SK-N-MC (cell line): ENCODE data around the gene SPTLC3.

Source experiments
- EZH2 ChIP-seq: fragments of 200-600 bp; sonication (generic); IDR thresholded peaks from one replicate; pipeline ENCODE4 v1.6.1; 2017; ENCODE audit warnings: antibody characterized with exemption
- FOXP2 ChIP-seq: optimal IDR thresholded peaks from 2 replicates; pipeline ENCODE3; 2011; ENCODE audit warnings: mild to moderate bottlenecking, moderate library complexity; ENCODE audit not compliant: insufficient read depth; ENCODE audit errors: extremely low read length, control extremely low read depth
- POLR2AphosphoS5 ChIP-seq: IDR thresholded peaks from 2 replicates; pipeline ENCODE4 v1.6.1; 2012; ENCODE audit warnings: mild to moderate bottlenecking, low read depth, low read length, borderline replicate concordance

DNA sequence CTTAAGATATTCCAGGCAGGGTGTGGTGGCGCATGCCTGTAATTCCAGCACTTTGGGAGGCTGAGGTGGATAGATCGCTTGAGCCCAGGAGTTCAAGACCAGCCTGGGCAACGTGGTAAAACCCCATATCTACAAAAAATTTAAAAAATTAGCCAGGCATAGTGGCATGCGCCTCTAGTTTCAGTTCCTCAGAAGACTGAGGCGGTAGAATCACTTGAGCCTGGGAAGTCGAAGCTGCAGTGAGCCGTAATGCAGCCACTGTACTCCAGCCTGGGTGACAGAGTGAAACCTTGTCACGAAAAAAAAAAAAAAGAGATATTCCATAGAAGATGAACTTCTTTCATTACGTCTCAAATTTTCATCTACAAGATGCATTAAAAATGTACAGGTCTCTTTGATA, 165.6 kb downstream of the SPTLC3 start:
- no peak for TF ChIP-seq EZH2
- TF ChIP-seq FOXP2, result no peak
- no peak for TF ChIP-seq POLR2AphosphoS5
